HG03175 (cell line): Measurements from ENCODE around the gene UBLCP1.
A peak's percentile ranks its signal among the peaks of the same experiment; 100 is the strongest.
"Not testable (repeated sequence)": the region's sequence is repeated elsewhere in the genome, so short reads cannot be mapped to it uniquely, and the experiment has no call there.

Source experiments
- ATAC-seq: cut with Tn5 transposase; IDR thresholded peaks from one replicate; pipeline ENCODE4 v1.9.1; 2021; ENCODE audit warnings: mild to moderate bottlenecking, moderate library complexity; ENCODE audit not compliant: unreplicated experiment

UBLCP1 gene, protein sequence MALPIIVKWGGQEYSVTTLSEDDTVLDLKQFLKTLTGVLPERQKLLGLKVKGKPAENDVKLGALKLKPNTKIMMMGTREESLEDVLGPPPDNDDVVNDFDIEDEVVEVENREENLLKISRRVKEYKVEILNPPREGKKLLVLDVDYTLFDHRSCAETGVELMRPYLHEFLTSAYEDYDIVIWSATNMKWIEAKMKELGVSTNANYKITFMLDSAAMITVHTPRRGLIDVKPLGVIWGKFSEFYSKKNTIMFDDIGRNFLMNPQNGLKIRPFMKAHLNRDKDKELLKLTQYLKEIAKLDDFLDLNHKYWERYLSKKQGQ

DNA sequence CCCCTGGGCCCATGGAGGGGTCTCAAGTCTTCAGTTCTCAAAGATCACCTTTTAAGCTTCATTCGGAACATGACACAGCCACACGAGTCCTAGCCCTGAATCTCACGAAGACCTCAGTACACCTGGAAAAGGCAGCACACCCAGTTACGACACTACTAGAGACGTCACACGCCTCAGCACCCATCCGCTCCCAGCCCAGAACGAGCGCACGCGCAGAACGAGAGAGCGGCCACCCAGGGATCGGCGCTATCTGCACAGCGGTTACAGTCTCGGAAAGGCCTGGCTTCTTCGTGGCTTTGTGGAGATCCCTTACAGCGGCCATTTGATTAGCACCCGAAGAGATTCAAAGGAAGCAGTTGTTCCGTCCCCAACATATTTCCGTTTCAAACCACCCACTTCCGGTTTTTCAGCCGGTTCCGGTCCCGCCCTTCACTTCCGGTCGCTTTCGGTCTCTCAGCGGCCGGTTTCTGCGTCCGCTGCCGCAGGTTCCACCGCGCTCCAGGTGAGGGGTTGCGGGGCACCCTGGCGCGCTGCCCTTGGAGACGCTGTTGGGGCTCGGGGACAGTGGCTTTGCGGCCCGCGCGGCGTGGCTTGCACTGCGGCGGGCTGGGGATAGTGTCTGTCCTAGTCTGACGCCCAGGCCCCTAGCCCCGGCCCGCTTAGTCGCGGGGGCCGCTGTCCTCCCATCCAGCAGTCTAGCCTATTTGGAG, at the start of gene UBLCP1:
TSS of gene UBLCP1 (plus strand) at position 432 of the 710 bp plus-strand sequence. CDS start 5,626 bp downstream, outside the sequence.
- ATAC-seq, result peak; percentile 91

DNA sequence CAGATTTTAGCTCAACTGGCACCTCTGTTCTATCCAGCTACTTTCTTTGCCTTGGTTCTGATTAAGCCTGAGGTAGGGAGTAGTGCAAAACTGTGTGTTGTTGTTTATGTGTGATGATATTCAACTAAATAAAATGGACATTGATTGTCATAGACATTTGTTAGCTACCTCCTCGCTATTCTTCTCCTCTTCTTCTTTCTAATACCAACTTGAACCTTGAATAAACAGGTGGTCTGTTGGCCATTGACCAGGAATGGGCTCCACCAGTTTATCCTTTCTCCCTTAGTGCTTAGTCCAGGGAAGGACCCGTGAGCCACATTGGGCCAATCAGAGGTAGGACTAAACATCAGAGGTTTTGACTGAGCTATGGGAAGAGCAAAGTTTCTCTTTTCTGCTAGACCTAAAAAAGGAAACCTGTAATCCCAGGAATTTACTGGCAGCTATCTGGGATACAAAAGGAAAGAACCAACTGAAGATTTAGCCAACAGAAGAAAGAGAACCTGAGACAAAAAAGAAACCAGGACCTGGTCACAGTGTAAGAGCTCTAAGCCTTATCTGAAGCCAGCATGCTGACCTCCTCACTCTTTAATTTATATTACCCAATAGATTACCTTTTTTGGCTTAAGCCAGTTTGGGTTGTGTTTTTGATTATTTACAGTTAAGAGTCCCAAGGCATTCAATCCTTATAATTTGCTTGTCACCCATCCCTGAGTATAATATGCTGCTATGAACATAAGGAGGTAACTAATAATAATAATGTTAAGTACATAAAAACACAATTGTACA, 48.4 kb upstream of the UBLCP1 start:
- no peak for ATAC-seq

DNA sequence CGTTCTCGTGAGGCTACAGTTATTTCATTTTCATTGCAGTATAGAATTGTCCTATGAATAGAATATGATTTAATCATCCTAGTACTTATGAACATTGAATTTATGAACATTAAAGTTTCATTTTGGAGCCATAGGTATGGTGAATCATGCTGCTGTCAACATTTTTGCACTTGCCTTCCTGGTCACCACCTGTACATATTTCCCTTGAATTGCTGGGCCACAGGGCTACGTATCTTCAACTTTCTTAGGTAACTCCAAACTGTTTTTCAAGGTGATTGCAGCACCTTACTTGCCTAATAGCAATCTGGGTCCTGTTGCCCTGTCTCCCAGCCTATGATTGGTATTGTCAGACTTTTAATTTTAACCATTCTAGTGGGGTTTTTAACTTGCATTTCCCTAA, 47.2 kb upstream of the UBLCP1 start:
- no peak for ATAC-seq

DNA sequence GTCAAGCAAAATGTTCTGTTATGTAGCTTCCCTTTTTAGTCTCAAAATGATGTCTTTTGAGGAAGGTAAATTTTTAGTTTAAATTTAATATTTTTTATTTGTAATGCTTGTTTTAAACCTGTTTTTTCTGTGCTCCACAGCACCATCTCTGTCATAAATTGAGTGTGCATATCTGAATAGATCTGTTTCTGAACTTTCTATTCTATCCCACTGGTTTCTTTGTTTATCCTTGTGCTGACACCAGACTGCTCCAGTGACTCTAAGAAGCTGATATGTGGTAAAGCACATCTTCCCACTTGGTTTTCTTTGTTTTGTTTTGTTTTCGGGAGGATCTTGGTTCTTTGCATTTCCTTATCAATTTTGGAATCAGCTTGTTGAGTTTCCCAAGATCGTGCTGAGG, 46.6 kb upstream of the UBLCP1 start:
- no peak for ATAC-seq

DNA sequence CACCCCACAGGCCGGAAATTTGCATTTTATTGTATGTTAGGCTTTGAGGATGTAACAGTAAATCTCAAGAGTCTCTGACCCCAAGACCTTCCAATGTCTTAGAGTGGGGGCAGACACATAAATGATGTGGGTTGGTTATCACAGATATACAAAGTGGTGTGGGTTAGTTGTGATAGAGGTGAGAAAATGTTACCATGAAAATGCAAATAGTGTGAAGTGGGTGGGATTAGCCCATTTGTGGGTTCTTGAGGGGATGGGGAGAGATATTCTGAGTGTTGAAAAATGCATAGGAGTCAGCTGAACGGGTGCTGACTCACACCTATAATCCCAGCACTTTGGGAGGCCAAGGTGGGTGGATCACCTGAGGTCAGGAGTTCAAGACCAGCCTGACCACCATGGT, 45.9 kb upstream of the UBLCP1 start:
- no peak for ATAC-seq

DNA sequence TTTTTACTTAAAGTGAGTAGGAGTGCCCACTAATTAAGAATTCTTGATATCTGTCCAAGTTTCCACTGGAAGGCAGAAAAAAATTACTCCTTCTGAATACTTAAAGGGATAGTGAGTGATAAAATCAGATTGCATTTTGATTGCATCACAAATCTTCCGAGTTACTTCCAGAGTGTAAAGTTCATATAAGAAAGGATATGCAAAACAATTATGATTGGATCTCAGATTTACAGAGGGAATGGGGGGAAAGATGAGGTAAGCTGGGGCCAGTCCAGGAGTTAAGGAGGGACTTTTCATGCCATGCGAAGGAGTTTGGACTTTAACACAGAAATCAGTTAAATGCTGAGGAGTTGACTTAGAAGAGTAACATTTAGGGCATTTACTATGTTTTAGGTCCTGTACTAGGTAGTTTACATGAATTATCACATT, 44.5 kb upstream of the UBLCP1 start:
- ATAC-seq, result no peak

DNA sequence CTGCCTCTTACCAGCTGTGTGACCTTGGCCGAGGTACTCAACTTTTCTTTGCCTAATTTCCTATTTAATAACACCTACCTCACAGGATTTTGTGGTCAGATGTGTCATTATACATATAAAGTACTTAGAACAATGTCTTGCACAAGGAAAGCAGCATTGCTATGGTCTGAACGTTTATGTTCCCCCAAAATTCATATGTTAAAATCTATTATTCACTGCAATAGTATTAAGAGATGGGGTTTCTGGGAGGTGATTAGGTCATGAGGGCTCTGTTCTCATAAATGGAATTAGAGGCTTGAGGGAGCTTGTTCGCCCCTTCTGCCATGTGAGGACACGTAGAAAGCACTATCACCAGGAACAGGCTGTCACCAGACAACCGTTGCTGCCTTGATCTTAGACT, 42.9 kb upstream of the UBLCP1 start:
- no peak for ATAC-seq

DNA sequence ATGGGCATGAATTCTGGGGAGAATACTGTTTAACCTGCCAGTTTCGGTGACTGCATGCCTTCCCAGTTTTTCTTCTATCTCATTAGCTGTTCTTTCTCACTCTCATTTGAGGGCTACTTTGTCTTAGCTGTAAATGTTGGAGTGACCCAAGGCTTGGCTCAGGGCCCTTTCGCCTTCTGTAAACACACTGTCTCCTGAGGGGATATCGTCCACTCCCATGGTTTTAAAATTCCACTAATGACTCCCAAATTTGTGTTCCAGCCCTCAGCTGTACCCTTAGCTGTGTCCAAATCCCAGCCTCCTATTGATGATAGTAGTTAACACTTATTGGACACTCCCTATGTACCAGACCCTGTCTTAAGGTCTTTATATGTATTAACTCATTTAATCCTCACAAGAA, 39.6 kb upstream of the UBLCP1 start:
- ATAC-seq, result no peak

DNA sequence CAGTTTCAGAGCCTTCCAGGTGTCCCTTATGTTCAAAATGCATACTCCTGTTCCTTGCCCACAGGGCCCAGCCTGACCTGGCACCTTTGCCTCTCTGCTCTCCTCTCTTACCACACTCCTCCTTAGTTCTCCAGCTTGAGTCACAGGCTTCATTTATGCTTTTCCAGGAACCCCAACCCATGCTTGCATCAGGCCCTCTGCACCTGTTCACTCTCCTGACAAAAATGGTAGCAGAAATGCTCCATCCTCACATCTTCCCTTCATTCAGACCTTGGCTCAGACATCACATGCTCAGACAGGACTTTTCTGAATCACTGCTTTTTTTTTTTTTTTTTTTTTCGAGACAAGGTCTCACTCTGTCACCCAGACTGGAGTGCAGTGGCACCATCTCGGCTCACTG, 38.6 kb upstream of the UBLCP1 start:
- no peak for ATAC-seq

DNA sequence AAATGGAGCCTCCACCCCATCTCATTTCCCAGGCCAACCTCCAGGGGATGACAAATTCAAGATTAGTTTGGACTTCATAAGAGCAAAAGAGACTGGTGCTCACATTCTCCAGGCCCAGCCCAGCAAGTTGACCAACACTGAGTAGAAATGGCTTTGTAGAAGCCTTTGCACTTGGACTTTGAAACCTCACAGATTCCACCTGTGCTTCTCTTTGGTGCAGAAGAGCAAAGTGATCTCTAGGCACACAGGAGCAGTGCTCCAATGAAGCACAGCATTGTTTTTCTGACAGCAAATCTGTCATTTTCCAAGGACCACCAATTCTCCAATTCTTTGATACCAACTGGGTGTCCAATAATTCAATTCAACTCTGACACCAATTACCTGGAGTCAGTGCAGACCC, 36.6 kb upstream of the UBLCP1 start:
- ATAC-seq, result no peak

DNA sequence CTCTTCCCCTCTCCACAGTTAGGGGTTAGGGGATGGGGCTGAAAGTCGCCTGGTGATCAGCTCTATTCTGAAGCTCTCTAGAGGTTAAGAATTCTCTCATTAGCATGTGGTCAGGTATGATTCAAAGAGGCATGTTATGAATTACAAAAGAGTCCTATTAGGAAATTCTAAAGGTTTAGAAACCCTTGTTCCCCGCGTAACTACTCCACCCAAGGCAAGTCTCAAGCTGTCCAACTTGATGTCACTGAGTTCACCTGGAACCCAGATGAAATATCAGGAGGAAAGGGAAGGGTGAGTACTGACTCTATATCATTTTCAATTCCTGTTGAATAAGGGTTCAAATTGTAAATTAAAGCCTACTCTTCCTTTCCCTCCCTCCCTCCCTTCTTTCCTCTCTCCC, 35.6 kb upstream of the UBLCP1 start:
- ATAC-seq, result no peak

DNA sequence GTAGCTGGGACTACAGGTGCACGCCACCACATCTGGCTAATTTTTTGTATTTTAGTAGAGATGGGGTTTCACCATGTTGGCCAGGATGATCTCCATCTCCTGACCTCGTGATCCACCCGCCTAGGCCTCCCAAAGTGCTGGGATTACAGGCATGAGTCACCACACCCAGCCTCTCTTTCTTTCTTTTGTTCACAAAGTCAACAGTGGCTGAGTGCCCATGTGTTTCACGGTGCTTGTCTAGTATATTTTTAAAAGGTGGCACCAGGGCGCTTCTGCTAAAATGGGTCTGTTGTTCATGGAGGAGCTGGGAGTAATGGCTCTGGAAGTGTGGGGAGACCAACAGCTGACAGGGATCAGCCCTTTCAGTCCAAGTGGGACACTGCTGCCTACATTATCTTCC, 35.0 kb upstream of the UBLCP1 start:
- not testable (repeated sequence) for ATAC-seq

DNA sequence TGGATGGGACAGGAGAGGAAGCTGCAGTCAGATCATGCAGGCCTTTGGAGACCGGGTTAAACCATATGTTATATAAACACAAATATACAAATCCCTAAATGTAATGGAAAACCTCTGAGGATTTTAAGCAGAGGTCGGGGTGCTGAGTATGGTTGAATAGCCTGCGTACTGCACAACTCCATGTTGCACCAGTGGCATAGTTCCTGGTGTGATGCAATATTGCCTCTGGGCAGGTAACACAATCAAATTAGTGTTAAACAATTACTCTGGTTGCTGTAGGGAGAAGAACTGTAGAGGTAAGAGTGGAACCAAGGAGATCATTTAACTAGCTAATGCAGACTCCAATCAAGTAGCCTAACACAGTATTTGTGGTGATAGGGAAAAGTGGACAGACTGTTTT, 32.4 kb upstream of the UBLCP1 start:
- ATAC-seq, result no peak

DNA sequence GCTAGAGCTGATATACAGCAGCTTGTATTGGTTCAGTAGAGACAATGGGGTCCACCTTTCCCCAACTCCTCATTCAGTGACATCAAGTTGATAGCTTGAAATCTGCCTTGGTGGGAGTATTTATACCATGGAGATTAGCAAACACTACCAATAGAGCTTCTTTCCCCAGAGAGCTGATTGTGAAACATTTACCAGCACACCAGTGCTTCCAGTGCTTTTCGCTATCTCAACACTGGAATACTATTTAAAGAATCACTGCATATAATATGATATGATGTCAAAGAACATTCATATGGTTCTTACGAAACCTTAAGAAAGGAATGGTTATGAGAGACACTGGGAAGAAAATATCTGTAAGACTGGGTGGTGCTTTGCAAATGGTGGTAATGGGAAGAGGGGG, 31.9 kb upstream of the UBLCP1 start:
- no peak for ATAC-seq

DNA sequence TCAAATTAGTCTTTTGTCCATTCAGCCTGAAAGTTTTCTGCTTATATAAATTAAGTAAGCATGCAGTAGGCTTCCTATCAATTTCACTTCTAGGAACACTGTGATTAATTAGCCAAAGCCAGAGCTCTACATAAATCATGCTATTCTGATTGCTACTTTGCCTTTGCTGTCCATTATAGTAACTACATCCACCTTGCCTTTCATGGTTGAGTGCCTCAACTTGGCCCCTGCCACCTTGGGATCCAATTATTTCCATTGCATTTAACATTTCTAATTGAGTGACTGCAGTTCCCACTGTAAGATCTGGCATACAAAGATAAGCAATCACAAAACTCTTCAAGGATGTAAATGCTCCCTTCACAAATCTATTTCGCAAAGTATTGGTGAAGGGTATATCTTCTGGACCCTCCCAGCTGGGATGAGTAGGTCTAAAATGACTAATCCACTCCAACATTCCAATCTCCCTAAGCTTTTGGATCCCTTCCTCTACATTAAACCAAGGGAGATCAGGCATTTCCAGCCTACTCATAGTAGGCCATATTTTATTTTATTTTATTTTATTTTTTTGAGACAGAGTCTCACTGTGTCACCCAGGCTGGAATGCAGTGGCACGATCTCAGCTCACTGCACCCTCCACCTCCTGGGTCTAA, 27.1 kb upstream of the UBLCP1 start:
- ATAC-seq, result not testable (repeated sequence)

DNA sequence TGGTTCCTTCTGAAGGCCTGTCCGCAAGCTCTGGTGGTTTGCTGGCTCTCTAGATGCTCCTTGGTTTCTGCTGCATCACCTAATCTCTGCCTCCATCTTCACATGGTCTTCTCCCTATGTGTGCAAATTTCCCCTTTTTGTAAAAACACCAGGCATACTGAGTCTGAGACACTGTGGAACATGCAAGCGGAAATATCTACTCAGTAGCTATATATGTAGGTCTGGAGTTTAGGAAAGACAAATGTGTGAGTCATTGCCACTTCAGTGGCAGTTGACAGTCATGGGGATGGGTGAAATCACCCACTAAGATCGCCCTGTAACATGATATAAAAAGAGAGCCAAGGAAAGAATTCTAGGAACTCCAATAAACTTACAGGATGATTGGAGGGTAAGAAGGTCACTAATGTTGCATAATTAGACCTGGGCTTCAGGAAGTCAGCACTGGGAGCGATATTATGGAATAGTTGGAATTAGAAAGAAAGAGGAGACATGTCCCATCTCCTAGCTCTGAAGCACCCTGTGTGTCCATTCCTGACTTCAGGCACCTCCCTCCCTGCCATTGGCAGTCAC, 22.7 kb upstream of the UBLCP1 start:
- ATAC-seq, result no peak

DNA sequence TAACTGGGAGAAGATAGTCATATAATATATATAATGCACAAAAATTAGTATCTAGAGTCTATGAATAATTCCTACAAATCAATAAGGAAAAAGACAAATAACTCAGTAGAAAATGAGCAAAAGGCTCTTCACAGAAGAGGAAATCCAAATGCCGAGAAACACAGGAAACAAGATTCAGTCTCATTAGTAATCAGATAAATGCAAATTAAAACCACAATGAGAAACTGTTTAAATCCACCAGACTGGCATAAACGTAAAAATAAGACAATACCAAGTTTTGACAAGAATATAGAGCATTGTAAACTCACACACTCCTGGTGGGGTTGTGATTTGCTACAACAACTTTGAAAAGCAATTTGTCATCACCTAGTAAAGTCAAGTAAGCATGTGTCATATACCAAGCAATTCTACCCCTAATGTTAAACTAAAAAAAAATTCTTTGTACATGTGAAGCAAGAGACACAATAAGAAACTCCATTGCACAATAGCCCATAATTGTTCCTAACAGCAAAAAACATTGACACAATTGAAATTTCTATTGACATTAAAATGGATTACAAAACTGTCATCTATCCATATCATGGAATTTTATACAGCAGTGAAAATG, 21.0 kb upstream of the UBLCP1 start:
- no peak for ATAC-seq

DNA sequence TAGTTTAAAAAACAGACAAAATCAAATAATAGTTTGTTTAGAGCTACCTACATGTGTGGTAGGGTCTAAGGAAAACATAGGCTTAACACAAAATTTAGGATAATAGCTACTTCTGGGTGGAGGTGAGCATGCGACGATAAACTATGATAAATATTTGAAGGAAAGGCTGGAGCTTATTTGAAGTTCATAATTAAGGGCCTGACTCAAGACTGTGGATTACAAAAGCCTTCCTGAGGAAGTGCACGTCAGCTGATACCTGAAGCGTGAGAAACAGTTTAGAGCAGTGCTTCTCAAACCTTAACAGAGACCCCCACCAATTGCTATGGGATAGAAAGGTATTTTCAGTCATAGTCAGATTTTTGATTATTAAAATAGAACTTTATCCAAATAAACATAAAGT, 20.4 kb upstream of the UBLCP1 start:
- no peak for ATAC-seq

DNA sequence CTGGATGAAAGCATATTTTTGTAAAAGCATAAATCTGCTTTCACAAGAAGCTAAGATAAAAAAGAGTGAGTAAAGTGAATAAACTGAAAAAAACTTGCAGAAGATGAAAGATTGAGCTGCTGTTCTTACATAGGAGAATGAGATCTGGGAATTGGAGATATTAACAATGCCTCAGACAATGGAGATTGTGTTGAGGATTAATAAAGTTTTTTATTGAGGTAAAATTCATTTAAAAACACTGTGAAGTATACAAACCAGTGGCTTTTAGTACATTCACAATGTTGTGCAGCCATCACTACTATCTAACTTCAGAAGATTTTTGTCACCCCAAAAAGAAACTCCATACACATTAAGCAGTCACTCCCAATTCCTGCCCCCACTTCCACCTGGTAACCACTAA, 19.7 kb upstream of the UBLCP1 start:
- no peak for ATAC-seq

DNA sequence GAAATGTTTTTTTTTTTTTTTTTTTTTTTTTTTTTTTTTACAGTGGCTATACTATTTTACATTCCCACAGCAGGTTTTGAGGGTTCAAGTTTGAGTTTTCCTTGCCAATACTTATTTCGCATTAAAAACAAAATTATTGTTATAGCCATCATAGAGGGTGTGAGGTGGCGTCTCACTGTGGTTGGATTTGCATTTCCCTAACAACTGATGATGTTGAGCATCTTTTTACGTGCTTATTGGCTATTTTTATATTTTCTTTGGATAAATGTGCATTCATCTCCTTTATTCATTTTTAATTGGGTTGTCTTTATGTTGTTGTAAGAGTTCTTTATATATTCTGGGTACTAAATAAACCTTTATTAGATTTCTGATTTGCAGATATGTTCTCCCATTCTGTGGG, 18.9 kb upstream of the UBLCP1 start:
- ATAC-seq, result no peak

DNA sequence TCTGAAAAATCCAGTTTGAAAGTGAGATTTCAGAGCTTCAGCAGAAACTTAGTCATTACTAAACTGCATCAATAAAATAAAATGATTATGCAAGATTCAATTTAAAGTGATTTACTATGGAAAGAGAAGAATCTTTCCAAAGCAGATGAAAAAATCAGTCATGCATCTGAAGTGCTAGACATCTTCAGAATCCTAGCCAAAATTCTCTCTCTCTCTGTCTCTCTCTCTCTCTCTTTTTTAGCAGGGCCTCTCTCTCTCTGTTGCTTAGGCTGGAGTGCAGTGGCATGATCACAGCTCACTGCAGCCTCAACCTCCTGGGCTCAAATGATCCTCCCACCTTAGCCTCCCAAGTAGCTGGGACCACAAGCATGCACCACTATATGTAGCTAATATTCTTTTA, 18.2 kb upstream of the UBLCP1 start:
- ATAC-seq, result no peak
